ENCODE data around the gene TTLL12.

TTLL12 gene

GRCh38 chr22:43156413-43156812 is 30.5 kb downstream of the TTLL12 start:
- Histone ChIP-seq H3K4me1 (peaks cover 0 to 37% (median 16%) of the 10 kb centered on the region in 4 donors), H3K4me3 (no peak overlapping the region), H3K27me3 (no peaks in the 10 kb centered on the region), H3K9me3 (no peaks in the 10 kb centered on the region), H3K27ac (no peak overlapping the region), H3K36me3 (peaks cover 0 to 40% (median 0%) of the 10 kb centered on the region in 3 donors)
- intact Hi-C loops (cut with DNase I; ENCODE audit: low total_unique reads) = no loop called here
- no peak for DNase-seq
- no peak for TF ChIP-seq CTCF (IDR thresholded peaks at IDR 0.05)

DNA sequence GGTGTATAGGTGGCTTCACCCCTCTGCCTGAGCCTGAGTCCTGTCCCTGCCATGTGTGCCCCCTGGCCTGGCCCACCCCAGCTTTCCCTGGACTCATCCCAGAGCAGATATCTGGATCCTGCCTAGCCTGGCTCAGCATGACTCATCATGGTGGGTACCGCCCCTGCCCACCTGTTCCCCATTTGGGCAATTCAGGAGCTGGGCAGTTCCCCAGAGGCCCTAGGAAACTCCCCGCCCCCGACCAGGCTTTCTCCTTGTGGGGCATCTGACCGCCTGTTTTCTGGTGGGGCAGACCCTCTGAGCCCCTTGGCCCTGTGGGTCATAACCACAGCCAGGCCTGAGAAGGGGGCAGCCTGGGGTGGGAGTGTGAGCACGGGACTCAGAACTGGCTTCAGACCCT is 31.1 kb downstream of the TTLL12 start:
- H3K9me3 ChIP-seq = no peaks in the 10 kb centered on the region
- H3K27me3 ChIP-seq = no peaks in the 10 kb centered on the region
- no peak for DNase-seq
- no peak overlapping the region for H3K27ac ChIP-seq
- no peak overlapping the region for H3K4me3 ChIP-seq
- peaks cover 0 to 40% (median 19%) of the 10 kb centered on the region in 4 donors for H3K4me1 ChIP-seq
- H3K36me3 ChIP-seq = peaks cover 0 to 33% (median 0%) of the 10 kb centered on the region in 3 donors
- intact Hi-C loops (cut with DNase I; ENCODE audit: low total_unique reads) = no loop called here
- no peak for TF ChIP-seq CTCF (IDR thresholded peaks at IDR 0.05)

DNA sequence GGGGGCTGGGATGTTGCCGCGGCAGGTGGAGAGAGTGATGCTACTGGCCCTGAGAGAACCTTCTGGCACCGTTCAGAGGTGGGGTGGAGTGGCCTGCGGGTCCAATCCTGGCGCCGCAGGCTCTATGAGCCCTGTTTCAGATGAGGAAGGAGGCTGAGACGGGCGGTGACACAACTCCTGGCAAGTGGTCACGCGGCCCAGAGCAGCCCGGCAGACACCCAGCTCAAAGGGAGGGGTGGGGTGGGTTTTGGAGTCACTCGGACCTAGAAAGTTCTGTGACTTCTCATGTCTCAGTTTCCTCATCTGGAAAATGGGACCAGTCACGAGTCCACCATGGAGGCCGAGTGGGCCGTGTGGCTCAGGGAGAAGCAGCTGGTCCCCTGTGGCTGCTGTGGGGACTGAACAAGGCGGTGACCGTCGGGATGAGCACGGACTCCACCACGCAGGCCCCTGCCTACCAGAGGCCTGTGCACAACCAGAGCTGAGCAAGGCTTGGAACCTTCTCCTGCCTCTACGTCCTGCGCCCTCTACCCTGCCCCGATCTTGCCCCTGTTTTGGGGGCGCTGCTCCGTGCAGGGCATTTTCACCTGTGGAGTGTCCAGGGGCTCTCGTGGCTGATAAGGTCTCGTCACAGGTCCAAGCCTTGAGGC is 31.9 kb downstream of the TTLL12 start:
- peak in 1 of 2 donors; percentile 62 for DNase-seq
- intact Hi-C loops (cut with DNase I; ENCODE audit: low total_unique reads) = no loop called here
- Histone ChIP-seq H3K27ac (peak overlapping the region in 1 of 2 donors; percentile 6), H3K4me3 (no peak overlapping the region), H3K36me3 (peaks cover 0 to 26% (median 0%) of the 10 kb centered on the region in 3 donors), H3K9me3 (no peaks in the 10 kb centered on the region), H3K4me1 (peaks cover 0 to 44% (median 22%) of the 10 kb centered on the region in 4 donors), H3K27me3 (no peaks in the 10 kb centered on the region)
- no peak for TF ChIP-seq CTCF (IDR thresholded peaks at IDR 0.05)

GRCh38 chr22:43153899-43154298 is 33.0 kb downstream of the TTLL12 start:
- Histone ChIP-seq H3K27me3 (no peaks in the 10 kb centered on the region), H3K9me3 (no peaks in the 10 kb centered on the region), H3K4me1 (peaks cover 0 to 36% (median 20%) of the 10 kb centered on the region in 4 donors), H3K27ac (peak overlapping the region in 1 of 2 donors; percentile 42), H3K36me3 (peaks cover 0 to 14% (median 0%) of the 10 kb centered on the region in 3 donors), H3K4me3 (no peak overlapping the region)
- no peak for TF ChIP-seq CTCF (IDR thresholded peaks at IDR 0.05)
- intact Hi-C loops (cut with DNase I; ENCODE audit: low total_unique reads) = no loop called here
- no peak for DNase-seq

DNA sequence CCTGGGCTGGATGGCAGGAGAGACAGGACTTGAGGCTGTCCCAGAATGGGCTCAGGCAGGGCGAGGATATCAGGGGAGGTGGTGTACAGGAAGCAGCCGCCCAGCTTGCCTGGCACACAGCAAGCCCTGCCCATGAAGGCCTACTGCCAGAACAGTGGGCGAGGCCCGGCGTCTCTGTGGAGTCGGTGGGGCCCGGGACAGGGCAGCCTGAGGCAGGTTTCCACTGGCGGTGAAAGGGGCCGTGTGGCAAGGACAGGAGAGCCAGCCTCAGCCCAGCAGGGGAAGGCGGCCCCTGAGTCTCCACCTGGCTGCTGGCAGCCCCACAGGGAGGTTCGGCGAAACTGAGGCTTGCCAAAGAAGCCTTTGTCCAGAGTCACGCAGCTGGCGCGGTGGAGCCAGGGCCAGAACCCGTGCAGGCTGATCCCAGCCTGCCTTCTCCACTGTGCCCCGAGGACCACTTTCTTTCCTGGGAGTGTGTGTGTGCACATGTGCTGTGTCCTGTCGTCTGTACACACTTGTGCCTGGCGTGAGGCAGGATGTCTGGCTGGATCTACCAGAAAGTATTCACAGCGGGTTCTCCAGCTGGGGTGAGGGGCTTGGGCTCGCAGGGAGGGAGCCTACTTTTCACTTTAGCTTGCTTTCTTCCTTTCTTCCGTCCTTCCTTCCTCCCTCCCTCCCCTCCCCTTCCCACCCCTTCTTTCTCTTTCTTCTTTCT is 34.4 kb downstream of the TTLL12 start:
- Histone ChIP-seq H3K36me3 (peaks cover 0 to 9% (median 0%) of the 10 kb centered on the region in 3 donors), H3K4me1 (peaks cover 0 to 32% (median 20%) of the 10 kb centered on the region in 4 donors), H3K9me3 (no peaks in the 10 kb centered on the region), H3K27me3 (no peaks in the 10 kb centered on the region), H3K4me3 (peak overlapping the region; percentile 73 to 92), H3K27ac (peak overlapping the region; percentile 80 to 91)
- peak; percentile 82 to 92 for DNase-seq
- no peak for TF ChIP-seq CTCF (IDR thresholded peaks at IDR 0.05)
- intact Hi-C loops (cut with DNase I; ENCODE audit: low total_unique reads) = no loop called here
